Renal pelvis (tissue), 12 donors: ENCODE results near the gene PSMA3. TPM values are rescaled to one million over a fixed set of nuclear protein-coding genes. Genes with fewer than 3 reads are reported as not detected.

Experiments
- DNase-seq: peaks from one replicate; pipeline ENCODE4 v3.0.0-alpha.2; 2013
- long read RNA-seq, 16 experiments: transcript quantifications; one replicate each; lab custom pipeline, GENCODE V29; 2026
- polyA plus RNA-seq, 3 donors: library from polyadenylated mRNA; unstranded; fragments of 120-200 nt; gene quantifications; one replicate each; pipeline ENCODE4 v1.2.1, GENCODE V29; 2013; ENCODE audit not compliant: insufficient read length in 3 of 3

The PSMA3 gene
- 100 to 1,000 TPM; 137 to 167 (median 164) TPM for polyA plus RNA-seq
- long read RNA-seq, donor 1, transcript PSMA3-201 (11 exons, 970 nt) = major isoform, 65 of 198 reads
- long read RNA-seq, donor 1, partial matches to known transcripts = 119 of 198 reads
- long read RNA-seq, donor 1, other reads (novel, unspliced or antisense) = 9 of 198 reads
- long read RNA-seq, donor 2, transcript PSMA3-201 (11 exons, 970 nt) = major isoform, 97 of 179 reads
- long read RNA-seq, donor 2, partial matches to known transcripts = 66 of 179 reads
- long read RNA-seq, donor 2, other reads (novel, unspliced or antisense) = 12 of 179 reads
- long read RNA-seq, donor 3, transcript PSMA3-201 (11 exons, 970 nt) = major isoform, 68 of 129 reads
- long read RNA-seq, donor 3, transcript PSMA3-212 (3 exons, 730 nt) = minor isoform, 6 of 129 reads
- long read RNA-seq, donor 3, partial matches to known transcripts = 49 of 129 reads
- long read RNA-seq, donor 3, other reads (novel, unspliced or antisense) = 5 of 129 reads
- long read RNA-seq, donor 4, transcript PSMA3-201 (11 exons, 970 nt) = major isoform, 85 of 125 reads
- long read RNA-seq, donor 4, transcript PSMA3-212 (3 exons, 730 nt) = minor isoform, 8 of 125 reads
- long read RNA-seq, donor 4, partial matches to known transcripts = 29 of 125 reads
- long read RNA-seq, donor 4, other reads (novel, unspliced or antisense) = 0 of 125 reads
- long read RNA-seq, donor 5, transcript PSMA3-201 (11 exons, 970 nt) = major isoform, 49 of 89 reads
- long read RNA-seq, donor 5, partial matches to known transcripts = 31 of 89 reads
- long read RNA-seq, donor 5, other reads (novel, unspliced or antisense) = 5 of 89 reads
- long read RNA-seq, donor 6, transcript PSMA3-212 (3 exons, 730 nt) = minor isoform, 6 of 147 reads
- long read RNA-seq, donor 6, transcript PSMA3-201 (11 exons, 970 nt) = major isoform, 44 of 147 reads
- long read RNA-seq, donor 6, partial matches to known transcripts = 90 of 147 reads
- long read RNA-seq, donor 6, other reads (novel, unspliced or antisense) = 6 of 147 reads
- long read RNA-seq, donor 7, transcript PSMA3-201 (11 exons, 970 nt) = major isoform, 74 of 149 reads
- long read RNA-seq, donor 7, partial matches to known transcripts = 65 of 149 reads
- long read RNA-seq, donor 7, other reads (novel, unspliced or antisense) = 6 of 149 reads
- long read RNA-seq, donor 8, transcript PSMA3-201 (11 exons, 970 nt) = major isoform, 26 of 35 reads
- long read RNA-seq, donor 8, partial matches to known transcripts = 0 of 35 reads
- long read RNA-seq, donor 8, other reads (novel, unspliced or antisense) = 8 of 35 reads
- long read RNA-seq, donor 9, transcript PSMA3-201 (11 exons, 970 nt) = major isoform, 100 of 193 reads
- long read RNA-seq, donor 9, transcript PSMA3-212 (3 exons, 730 nt) = minor isoform, 5 of 193 reads
- long read RNA-seq, donor 9, partial matches to known transcripts = 55 of 193 reads
- long read RNA-seq, donor 9, other reads (novel, unspliced or antisense) = 31 of 193 reads
- long read RNA-seq, donor 10, transcript PSMA3-201 (11 exons, 970 nt) = major isoform, 68 of 152 reads
- long read RNA-seq, donor 10, transcript PSMA3-212 (3 exons, 730 nt) = minor isoform, 6 of 152 reads
- long read RNA-seq, donor 10, partial matches to known transcripts = 76 of 152 reads
- long read RNA-seq, donor 10, other reads (novel, unspliced or antisense) = 0 of 152 reads
- long read RNA-seq, donor 11, transcript PSMA3-201 (11 exons, 970 nt) = major isoform, 47 of 87 reads
- long read RNA-seq, donor 11, partial matches to known transcripts = 24 of 87 reads
- long read RNA-seq, donor 11, other reads (novel, unspliced or antisense) = 13 of 87 reads
- long read RNA-seq, donor 12, transcript PSMA3-201 (11 exons, 970 nt) = major isoform, 78 of 103 reads
- long read RNA-seq, donor 12, transcript PSMA3-212 (3 exons, 730 nt) = minor isoform, 8 of 103 reads
- long read RNA-seq, donor 12, partial matches to known transcripts = 15 of 103 reads
- long read RNA-seq, donor 12, other reads (novel, unspliced or antisense) = 0 of 103 reads
- long read RNA-seq, donor 13, transcript PSMA3-201 (11 exons, 970 nt) = major isoform, 26 of 53 reads
- long read RNA-seq, donor 13, partial matches to known transcripts = 21 of 53 reads
- long read RNA-seq, donor 13, other reads (novel, unspliced or antisense) = 0 of 53 reads
- long read RNA-seq, donor 14 = 0 reads
- long read RNA-seq, donor 15 = 0 reads
- long read RNA-seq, donor 16, transcript PSMA3-212 (3 exons, 730 nt) = minor isoform, 9 of 218 reads
- long read RNA-seq, donor 16, transcript PSMA3-201 (11 exons, 970 nt) = major isoform, 127 of 218 reads
- long read RNA-seq, donor 16, partial matches to known transcripts = 65 of 218 reads
- long read RNA-seq, donor 16, other reads (novel, unspliced or antisense) = 14 of 218 reads

DNA sequence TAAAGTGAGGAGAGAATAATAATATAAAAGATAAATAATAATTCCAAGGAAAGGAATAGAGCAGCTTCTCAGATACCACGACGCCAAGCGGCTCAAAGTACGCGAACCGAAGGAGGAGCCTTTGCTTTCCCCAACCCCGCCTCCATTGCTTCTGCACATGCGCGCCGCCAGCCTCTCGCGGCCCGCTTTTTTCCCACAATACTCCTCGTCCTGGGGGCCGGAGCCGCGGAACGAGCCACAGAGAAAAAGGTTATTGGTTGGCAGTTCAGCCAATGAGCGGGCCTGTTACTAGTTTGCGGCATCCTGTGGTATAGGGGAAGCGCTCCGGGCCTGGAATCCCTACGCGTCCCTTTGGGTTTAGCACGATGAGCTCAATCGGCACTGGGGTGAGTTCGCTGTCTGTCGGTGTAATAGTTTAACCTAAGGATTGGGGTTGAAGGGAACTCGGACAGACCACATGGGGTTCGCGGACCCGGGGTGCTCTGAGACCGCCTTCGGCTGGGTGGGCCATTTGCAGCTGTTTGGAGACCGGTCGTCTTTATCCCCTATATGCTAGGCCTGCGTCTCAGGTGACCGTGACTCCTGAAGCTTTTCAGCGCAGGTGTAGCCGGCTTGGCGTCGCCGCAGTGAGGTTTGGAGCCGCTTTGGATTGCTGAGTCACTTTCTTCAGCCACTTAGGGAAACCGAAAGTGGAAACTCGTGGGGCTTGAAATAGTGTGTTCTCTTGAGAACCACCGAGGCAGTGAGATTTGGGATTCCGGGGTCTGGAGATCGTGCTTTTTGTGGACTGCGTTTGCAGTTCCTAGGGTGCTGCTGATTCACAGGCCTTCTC, at the start of gene PSMA3:
TSS of gene PSMA3 (plus strand) at position 288 of the 832 bp plus-strand sequence. CDS start at position 366, 78 bp downstream.
- peak; percentile 99 for DNase-seq

DNA sequence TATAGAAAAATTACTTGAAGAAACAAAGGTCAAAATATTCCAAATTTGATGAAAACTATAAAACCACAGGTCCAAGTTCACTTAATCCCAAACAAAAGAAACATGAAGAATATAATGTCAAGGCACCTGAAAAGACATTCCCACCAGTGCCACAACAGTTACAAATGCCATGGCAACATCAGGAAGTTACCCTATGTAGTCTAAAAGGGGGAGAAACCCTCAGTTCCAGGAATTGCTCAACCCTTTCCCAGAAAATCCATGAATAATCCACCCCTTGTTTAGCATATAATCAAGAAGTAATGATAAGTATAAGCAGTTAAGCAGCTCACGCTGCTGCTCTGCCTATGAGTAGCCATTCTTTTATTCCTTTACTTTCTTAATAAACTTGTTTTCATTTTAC, 48.4 kb upstream of the PSMA3 start:
- DNase-seq = no peak

DNA sequence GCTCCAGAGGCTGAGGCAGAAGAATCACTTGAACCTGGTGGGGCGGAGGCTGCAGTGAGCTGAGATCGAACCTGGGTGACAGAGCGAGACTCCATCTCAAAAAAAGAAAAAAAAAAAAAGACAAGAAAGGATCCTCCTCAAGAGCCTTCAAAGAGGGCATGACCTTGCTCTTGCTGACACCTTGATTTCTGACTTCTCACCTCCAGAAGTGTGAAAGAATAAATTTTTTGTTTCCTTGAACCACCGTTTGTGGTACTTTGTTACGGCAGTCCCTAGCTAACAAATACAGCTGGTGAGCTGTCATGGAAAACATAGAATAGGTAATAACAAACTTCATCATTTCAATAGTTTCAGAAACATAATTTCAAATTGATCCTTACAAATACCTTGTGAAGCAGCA, 46.6 kb upstream of the PSMA3 start:
- DNase-seq = no peak

DNA sequence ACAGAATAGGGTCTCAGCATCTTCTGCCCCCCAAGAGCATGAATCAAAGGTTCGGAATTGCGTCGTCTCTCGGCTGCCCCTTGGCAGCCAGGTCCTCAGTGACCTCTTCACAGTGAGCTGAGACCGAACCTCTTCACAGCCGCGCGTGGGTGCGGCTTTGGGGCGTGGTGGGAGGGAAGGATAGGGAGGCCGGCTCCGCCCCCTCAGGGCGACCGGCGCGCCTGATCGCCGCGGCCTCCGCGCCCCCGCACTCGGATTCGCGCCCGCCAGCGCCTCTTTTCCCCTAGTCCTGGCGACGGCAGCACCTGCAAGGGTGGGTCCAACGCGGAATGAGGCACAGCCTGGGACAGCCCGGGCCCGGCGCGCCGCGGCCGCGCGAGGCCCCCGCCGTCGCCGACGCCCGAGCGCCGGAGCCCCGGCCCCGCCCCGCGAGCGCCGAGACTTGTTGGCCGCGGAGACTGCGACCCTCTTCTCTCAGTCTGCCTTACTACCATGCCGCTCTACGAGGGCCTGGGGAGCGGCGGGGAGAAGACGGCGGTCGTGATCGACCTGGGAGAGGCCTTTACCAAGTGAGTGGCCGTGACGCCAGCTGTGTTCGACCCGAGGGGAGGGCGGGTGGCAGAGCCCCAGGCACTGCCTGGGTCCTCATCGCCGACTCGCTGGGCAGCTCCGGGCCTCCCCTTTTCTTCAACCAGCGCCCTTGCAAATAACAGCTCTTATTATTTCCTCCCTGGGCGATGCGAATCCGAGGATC, 44.7 kb upstream of the PSMA3 start, which contains the start of gene ACTR10:
TSS of gene ACTR10 (plus strand) at position 424 of the 754 bp plus-strand sequence. CDS start at position 493, 69 bp downstream.
- DNase-seq = peak; percentile 86

DNA sequence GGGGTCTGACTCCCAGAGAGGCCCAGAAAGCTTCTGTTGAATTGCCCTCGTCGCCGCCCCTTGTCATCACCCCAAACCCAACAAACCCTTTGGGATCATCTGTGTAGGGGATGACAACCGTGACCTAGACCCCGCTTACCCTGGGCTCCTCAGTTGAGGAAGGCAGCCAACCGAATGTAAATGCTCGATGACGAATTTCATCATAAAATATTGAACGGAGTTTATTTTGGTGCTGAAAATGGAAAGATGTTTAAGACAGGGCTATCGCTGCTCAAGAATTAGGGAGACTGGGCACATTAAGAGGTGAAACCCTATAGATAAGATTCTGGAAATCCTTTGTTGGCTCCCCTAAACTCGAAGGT, 44.2 kb upstream of the PSMA3 start:
- DNase-seq = no peak

DNA sequence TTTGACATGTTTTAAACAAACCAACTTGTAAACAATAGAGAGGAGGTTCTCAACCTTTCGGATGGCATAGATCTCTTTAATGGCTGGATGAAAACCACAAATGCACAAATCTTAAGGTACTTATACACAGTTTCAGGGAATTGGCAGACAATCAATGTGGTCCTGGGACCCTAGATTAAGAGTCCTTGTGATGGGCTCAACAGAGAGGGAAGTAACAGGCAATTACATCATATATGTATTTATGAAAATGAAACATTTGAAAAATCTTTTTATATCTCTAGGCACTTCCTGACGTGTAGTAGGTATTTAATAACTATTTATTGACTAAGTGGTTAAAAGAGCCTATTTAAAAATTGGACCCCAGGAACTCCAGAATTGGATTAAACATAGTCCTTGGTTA, 43.8 kb upstream of the PSMA3 start:
- DNase-seq = no peak

DNA sequence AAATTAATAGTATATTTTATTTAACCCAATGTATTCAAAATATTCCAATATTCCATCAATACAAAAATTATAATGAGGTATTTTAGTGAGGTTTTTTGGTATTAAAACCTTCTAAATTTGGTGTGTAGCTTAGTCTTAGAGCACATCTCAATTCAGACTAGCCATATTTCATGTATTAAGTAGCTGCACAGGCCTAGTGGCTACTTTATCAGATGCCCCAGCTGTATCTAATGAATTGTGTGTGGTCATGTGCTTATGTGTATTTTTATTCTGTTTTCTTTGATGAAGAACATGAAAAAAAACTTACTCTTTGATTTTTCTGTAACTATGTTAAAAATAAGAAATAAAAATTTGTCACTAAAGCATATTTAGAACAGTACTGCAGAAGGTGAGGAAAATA, 31.5 kb upstream of the PSMA3 start:
- no peak for DNase-seq

DNA sequence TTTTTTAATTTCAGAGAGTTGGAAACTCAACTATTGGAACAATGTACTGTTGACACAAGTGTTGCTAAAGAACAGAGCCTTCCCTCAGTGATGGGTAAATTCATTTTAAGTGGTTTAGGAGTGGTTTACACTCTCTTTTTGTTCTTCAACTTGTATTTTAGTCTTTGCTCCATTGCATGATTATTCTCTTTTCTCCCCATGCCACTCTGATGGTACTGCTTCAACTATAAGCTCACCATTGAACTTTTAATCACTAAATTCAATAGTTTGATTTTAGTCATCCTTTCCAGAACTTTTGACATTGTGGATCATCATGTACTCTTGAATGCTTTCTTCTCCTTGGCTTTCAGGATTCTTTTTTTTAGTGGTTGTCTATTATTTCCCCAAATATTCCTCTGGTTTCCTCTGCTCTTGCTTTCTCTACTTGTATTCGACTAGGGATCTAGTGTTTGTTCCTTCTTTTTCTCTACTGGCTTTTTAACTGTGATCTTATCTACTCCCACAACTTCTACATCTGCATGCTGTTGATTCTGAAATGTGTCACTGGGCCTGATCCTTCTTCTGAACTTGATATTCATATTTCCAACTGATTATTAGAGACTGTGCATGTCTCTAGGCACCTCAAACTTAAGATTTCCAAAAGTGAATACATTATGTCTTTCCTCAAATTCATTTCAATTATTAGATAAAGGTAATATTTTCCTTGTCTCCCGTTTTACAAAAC, 29.3 kb upstream of the PSMA3 start:
- no peak for DNase-seq

DNA sequence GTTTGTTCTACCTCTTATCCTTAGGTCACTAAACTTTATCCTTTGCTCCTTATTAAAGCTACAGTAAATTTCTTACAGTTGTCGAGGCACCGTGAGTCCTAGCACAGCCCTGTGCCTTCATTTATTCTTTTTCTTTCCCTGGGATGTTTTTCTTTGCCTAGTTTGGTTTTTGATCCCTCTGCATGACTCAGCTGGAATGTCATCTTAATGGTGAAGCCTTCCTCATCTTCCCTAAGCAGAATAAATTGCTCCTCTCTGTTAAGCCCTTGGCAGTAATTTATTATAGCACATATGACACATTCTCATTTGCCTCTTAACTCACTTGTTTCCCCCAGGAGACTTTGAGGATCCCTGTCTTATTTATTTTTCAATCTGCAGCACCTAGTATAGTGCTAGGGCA, 28.1 kb upstream of the PSMA3 start:
- DNase-seq = no peak

DNA sequence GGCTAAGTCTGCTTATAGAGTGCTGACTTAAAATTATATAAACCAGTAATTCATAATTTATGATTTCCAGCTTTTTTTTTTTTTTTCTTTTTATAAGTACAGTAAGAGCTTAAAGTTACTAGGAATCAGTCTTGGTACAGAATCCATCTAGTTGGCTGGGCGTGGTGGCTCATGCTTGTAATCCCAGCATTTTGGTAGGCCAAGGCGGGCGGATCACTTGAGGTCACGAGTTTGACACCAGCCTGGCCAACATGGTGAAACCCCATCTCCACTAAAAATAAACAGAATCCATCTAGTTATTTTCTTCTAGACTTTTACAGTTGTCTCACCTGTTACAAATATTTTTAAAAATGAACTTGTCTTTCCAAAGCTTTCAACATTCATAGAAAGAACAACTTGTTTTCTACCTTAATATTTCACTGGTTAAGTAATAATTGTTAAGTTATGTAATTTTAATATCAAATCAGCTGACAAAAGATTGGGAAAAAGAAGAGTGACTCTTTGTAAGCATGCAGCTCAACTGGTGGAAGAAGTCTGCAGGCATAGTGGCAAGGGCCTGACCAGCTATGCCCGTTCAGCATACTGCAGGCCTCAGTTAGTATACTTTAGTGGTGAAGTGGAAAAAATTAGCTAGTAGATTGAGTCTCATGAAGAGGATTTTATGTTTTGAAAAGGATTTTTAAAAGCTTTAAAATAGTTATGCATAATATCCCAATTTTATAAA, 17.4 kb upstream of the PSMA3 start:
- no peak for DNase-seq

DNA sequence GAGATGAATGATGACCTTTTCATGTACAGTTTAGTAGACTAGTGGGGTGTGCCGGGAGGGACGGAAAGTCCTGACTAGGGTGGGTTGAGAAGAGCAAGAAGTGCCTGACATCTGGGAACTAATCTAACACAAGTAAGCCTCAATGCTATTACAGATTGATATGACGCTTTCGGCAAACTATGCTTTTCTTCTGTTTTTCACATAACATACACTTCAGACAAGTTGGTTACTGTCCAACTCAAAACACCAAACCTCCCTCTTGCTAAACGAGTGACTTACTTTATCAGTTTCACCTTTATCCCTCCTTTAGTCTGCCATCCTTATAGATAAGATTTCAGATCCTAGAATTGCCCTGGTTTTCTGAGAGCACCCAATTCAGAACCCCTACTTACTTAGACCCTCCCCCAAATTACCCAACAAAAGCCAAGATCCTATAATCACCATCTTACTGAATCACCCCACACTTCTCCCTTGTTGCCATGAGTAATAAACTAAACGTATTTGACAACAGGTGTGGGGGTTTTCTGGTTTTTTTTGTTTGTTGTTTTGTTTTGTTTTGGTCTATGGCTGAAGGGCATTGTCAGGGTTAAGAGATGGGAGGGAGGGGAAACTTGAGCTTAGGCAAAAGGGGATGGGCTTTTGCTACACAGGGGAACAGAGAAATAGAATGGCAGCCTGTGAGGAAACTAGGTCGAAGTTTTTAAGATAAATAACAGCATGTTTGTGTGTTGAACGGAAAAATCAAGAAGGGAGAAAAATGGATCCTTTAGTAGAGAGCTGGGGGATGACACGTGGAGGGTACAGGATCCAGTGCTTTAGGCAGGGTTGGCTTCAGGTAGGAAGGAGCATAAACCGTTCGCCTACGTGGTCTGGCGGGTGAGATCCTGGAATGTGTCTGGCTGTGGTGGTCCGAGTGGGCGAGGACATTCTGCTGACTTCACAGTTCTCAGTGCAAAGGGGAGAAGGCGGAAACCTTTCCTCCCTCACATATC, 6.1 kb upstream of the PSMA3 start:
- DNase-seq = peak; percentile 48

DNA sequence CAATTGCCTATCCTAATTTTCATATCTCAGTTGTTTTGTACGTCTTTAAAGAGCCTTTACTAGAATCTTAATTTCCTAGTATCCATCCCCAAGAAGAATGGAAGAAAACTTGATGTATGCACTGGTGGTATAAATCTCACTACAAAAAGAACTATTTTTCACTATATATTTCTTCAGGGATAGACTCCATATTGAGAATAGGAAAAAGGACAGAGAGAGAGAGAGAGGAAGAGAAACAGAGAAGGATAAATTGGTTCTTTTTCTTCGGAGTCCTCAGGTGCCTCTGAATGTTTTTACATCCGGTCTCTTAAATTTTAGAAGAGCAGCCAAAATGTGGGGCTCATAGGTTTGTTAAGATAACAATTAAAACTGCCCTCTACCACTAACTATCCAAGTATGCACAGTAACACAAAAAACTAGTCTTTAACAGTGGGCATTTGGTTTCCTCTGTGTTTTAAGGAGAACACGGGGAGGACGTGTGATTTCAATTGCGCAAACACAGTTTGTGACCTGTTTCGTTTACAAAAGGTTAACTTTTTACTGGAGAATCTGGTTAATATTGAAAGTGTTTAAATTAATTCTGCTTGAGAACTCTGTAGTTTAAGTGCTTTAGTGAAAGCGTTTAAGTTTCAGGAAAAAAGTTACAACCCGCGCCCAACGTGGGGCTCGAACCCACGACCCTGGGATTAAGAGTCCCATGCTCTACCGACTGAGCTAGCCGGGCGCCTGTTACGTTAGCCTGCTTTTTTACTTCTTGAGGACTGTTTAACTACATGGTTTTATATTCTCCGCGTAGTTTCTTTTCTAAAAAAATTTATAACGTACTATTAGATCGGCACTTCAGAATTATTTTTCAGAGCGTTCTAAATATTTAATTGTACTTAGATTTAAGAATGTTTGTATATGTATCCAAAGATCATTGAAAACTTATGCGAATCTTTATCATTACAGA, 5.1 kb upstream of the PSMA3 start:
- DNase-seq = peak; percentile 69

DNA sequence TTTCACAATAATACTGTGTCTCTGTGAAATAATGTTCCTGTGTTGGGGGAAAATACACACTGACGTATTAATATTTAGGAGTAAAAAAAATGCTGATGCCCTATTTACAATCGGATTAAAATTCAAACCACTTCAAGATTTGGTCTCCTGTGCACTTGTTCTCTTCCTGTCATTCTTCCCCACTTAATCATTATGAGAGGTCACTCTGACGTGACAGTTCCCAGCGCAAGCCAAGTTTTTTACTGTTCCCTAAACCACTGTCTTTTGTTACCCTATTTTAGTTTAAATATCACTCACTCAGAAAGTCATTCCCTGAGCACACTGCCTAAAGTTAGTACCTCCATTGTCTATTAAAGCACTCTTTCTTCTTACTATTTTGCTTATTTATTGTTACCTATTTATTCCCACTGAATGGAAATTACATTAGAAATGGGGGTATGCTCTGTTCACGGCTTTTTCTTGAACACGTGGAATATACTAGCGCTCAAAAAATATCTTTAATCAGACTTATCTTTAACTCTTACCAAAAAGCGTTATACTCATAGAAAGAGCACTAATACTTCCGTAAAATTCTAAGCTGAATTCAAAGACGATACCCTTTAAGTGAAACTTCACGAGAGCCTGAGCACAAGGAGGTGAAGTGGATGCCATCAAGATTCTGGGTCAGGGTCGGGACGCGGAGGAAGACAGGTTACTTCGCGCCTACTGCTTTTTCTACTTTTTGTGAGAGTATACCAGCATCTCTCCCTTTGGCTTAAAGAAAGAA, 670 bp upstream of the PSMA3 start:
- DNase-seq = peak; percentile 33
